OCI-LY7 (cell line): ENCODE measurements around the gene ABCC8.

Experiments
- EZH2phosphoT487 ChIP-seq: fragments of 200-600 bp; sonication (generic); IDR thresholded peaks from 2 replicates; pipeline ENCODE4 v1.6.1; 2018; ENCODE audit warnings: low read depth, borderline replicate concordance, mild to moderate bottlenecking, mixed run types, antibody characterized with exemption, low read length, moderate library complexity, mixed read lengths
- TF ChIP-seq, protein P1 (sequence below): fragments of 200-600 bp; sonication (generic); conservative IDR thresholded peaks from 2 replicates; pipeline ENCODE4 v1.5.1; 2014; ENCODE audit warnings: mild to moderate bottlenecking, antibody characterized with exemption, low read length, moderate library complexity, mixed read lengths

DNA sequence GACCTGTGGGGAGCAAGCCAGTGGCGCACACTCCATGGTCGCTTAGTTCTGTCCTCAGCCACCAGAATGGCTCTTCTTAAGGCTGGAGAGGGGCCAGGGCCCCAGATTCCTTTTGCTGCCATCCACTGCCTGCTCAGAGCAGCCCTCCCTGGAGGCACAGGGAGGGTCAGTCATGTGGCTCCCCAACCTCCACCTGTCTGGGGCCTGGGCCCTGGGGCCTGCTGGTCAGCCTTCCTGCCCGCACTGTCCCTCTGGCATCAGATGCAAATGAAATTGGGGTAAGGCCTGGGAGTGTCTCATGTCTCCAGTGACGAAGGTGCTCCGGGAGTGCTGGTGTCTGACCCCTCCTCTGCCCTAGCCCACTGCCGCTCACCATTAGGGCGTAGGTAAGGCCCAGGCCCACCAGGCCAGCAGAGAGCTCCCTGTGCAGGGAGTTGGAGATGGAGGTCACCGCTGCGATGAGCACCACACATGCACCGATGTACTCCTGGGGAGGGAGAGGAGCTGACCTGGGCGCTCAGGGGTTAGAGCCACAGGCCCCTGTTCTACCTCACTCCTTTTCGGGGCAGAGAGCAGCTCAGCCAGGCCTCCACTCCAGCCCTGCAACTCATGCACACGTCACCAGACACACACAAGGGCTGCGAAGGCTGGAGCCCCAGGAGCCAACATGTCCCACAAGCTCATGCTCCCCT is 79.2 kb downstream of the ABCC8 start:
- TF ChIP-seq, protein P1, sequence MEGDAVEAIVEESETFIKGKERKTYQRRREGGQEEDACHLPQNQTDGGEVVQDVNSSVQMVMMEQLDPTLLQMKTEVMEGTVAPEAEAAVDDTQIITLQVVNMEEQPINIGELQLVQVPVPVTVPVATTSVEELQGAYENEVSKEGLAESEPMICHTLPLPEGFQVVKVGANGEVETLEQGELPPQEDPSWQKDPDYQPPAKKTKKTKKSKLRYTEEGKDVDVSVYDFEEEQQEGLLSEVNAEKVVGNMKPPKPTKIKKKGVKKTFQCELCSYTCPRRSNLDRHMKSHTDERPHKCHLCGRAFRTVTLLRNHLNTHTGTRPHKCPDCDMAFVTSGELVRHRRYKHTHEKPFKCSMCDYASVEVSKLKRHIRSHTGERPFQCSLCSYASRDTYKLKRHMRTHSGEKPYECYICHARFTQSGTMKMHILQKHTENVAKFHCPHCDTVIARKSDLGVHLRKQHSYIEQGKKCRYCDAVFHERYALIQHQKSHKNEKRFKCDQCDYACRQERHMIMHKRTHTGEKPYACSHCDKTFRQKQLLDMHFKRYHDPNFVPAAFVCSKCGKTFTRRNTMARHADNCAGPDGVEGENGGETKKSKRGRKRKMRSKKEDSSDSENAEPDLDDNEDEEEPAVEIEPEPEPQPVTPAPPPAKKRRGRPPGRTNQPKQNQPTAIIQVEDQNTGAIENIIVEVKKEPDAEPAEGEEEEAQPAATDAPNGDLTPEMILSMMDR: no peak
- no peak for TF ChIP-seq EZH2phosphoT487
